GM06990 (cell line): ENCODE results near the gene CTXN1.
A peak's percentile ranks its signal among the peaks of the same experiment; 100 is the strongest.

Experiments
- DNase-seq: peaks from one replicate; pipeline ENCODE4 v3.0.0-alpha.2; 2011; ENCODE audit not compliant: insufficient read length; ENCODE audit errors: extremely low read depth
- H3K27me3 ChIP-seq: replicated peaks from 2 replicates; pipeline ENCODE4 v1.6.0; 2011; ENCODE audit warnings: low read length; ENCODE audit not compliant: control insufficient read depth, insufficient read depth
- H3K36me3 ChIP-seq: 2 replicates; pipeline ENCODE4 v1.5.1; 2011; ENCODE audit warnings: low read length; ENCODE audit not compliant: control insufficient read depth, insufficient read depth
- H3K4me3 ChIP-seq: replicated peaks from 2 replicates; pipeline ENCODE4 v1.5.1; 2011; ENCODE audit warnings: low read depth, mild to moderate bottlenecking, control low read depth, low read length
- TF ChIP-seq, protein P1 (sequence below): IDR thresholded peaks from 2 replicates; pipeline ENCODE4 v1.5.1; 2011; ENCODE audit warnings: low read length, control low read depth, mild to moderate bottlenecking, inconsistent platforms; ENCODE audit not compliant: insufficient read depth, poor library complexity, severe bottlenecking

The CTXN1 gene

DNA sequence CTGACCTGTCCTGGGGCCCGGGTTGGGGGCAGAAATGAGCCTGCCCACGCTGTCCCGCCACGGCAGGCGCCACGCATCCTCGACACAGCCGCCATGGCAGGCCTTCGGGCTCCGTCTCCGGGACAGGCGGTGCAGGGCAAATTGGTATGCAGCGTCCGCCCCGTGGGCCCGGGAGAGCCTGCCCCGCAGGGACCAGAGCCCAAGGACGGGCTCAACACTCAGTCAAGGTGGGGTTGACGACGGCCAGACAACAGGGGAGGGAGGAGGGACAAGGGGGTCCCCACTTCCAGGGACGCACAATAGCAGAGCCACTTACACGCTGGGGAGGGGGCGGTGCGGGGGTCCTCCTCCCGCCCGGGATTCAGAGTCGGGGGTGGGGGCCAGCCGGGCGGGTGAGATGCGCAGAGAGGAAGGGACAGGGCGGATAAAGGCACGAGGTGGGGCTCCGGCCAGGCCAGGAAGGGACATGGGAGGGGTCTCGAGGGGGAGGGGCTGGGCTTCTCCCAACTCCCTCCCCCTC lies 1.2 kb downstream of the CTXN1 start:
- TF ChIP-seq, protein P1, sequence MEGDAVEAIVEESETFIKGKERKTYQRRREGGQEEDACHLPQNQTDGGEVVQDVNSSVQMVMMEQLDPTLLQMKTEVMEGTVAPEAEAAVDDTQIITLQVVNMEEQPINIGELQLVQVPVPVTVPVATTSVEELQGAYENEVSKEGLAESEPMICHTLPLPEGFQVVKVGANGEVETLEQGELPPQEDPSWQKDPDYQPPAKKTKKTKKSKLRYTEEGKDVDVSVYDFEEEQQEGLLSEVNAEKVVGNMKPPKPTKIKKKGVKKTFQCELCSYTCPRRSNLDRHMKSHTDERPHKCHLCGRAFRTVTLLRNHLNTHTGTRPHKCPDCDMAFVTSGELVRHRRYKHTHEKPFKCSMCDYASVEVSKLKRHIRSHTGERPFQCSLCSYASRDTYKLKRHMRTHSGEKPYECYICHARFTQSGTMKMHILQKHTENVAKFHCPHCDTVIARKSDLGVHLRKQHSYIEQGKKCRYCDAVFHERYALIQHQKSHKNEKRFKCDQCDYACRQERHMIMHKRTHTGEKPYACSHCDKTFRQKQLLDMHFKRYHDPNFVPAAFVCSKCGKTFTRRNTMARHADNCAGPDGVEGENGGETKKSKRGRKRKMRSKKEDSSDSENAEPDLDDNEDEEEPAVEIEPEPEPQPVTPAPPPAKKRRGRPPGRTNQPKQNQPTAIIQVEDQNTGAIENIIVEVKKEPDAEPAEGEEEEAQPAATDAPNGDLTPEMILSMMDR: no peak
- no peaks in the 10 kb centered on the region for H3K27me3 ChIP-seq
- peaks cover 7% of the 10 kb centered on the region for H3K36me3 ChIP-seq
- no peak overlapping the region for H3K4me3 ChIP-seq
- DNase-seq: peak; percentile 18

- H3K27me3 ChIP-seq: no peaks in the 10 kb centered on the region
- no peak overlapping the region for H3K4me3 ChIP-seq
- DNase-seq: no peak
- H3K36me3 ChIP-seq: peaks cover 7% of the 10 kb centered on the region
- TF ChIP-seq, protein P1: no peak
Measured at GRCh38 chr19:7924241-7924640, 1.7 kb downstream of the CTXN1 start.

DNA sequence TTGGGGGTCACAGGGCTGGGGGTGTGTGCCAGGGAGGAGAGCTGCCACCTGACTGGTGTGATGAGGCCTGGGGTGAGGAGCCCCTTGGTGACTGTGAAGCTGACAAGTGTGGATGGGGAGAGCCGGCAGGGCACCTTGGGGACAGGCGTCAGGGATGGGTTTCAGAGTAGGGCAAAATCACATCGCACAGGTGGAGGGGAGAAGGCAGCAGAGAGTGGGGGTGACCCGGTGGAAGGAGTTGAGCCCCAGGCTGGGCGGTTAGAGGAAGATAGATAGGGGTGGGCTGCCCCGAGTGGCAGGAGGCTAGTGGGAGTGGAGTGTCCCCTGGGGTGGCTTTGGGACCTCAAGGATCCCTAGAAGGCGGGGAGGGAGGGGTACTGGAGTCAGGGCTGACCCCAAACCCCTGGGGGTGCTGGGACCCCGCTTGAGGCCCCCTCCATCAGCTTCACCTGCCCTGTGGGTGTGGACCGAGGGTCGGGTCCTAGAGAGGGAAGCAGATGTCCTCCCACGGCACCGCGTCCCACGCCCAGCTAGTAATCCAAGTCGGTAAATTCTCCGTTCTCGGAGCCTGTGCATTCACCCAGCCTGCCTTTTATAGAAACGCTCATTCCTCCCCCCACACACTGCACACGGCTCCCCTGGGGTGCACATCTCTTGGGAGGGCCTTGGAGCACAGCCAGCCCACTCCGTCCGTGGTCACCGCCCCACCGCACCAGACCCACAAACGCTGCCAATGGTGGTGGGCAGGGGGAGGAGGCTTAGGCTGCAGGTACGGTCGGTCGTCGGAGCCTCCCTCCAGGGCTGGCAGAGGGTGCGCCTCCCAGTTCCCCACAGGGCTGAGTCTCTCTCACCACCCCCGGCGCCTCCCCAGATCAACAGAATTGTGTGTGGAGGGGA lies 2.4 kb downstream of the CTXN1 start:
- no peaks in the 10 kb centered on the region for H3K27me3 ChIP-seq
- no peak for DNase-seq
- no peak overlapping the region for H3K4me3 ChIP-seq
- H3K36me3 ChIP-seq: peaks cover 7% of the 10 kb centered on the region
- TF ChIP-seq, protein P1: no peak

GRCh38 chr19:7922836-7923195 lies 3.1 kb downstream of the CTXN1 start:
- peaks cover 7% of the 10 kb centered on the region for H3K36me3 ChIP-seq
- DNase-seq: no peak
- no peaks in the 10 kb centered on the region for H3K27me3 ChIP-seq
- H3K4me3 ChIP-seq: no peak overlapping the region
- TF ChIP-seq, protein P1: no peak

GRCh38 chr19:7921967-7922835 lies 3.7 kb downstream of the CTXN1 start:
- Histone ChIP-seq H3K27me3 (no peaks in the 10 kb centered on the region), H3K4me3 (no peak overlapping the region), H3K36me3 (peaks cover 7% of the 10 kb centered on the region)
- TF ChIP-seq, protein P1: no peak
- peak; percentile 20 for DNase-seq
